PC-3 (cell line): Measurements from ENCODE around the gene TRIM66. TPM values are rescaled to one million over a fixed set of nuclear protein-coding genes. Genes with fewer than 3 reads are reported as not detected.

ENCODE experiments used
- ATAC-seq: fragments of 200-7000 bp; cut with Tn5 transposase; 2 replicates; pipeline ENCODE4 v1.9.1; 2020; ENCODE audit warnings: mild to moderate bottlenecking, moderate library complexity
- BruUV-seq: library from RNA; stranded (reverse); fragments of 400-500 nt; replicated peaks from 2 replicates; lab custom pipeline; 2021; lab: Mats Ljungman, UMichigan
- CTCF ChIA-PET: fragments of 300-600 bp; sonication (Branson Sonifier 250); formaldehyde crosslinking; loops from one replicate; lab custom pipeline; 2022; ENCODE audit warnings: antibody characterized with exemption; lab: Charles Lee
- POLR2A ChIA-PET: fragments of 300-600 bp; sonication (Branson Sonifier 250); formaldehyde crosslinking; loops from one replicate; lab custom pipeline; 2022; ENCODE audit warnings: antibody characterized with exemption; ENCODE audit not compliant: unreplicated experiment; lab: Charles Lee
- DNase-seq: peaks from one replicate; pipeline ENCODE4 v3.0.0-alpha.2; 2015
- H2AFZ ChIP-seq: fragments of 300-600 bp; sonication (generic); 2 replicates; pipeline ENCODE4 v1.6.0; 2016; ENCODE audit warnings: antibody characterized with exemption, low read length
- H3F3A ChIP-seq: fragments of 300-600 bp; sonication (generic); one replicate; pipeline ENCODE4 v1.6.0; 2017; ENCODE audit warnings: antibody characterized with exemption, low read length, control low read depth, mild to moderate bottlenecking; ENCODE audit not compliant: unreplicated experiment
- H3K27ac ChIP-seq: fragments of 300-600 bp; sonication (generic); 2 replicates; pipeline ENCODE4 v1.5.1; 2016; ENCODE audit warnings: mild to moderate bottlenecking, low read length
- H3K27me3 ChIP-seq: fragments of 300-600 bp; sonication (generic); 2 replicates; pipeline ENCODE4 v1.6.1; 2016; ENCODE audit warnings: low read length, mixed read lengths
- H3K36me3 ChIP-seq: fragments of 300-600 bp; sonication (generic); 2 replicates; pipeline ENCODE4 v1.6.1; 2016; ENCODE audit warnings: low read depth, mixed run types, low read length, mixed read lengths
- H3K4me1 ChIP-seq: fragments of 300-600 bp; sonication (generic); 2 replicates; pipeline ENCODE4 v1.5.1; 2016; ENCODE audit warnings: low read length; ENCODE audit not compliant: insufficient read depth
- H3K4me2 ChIP-seq: fragments of 300-600 bp; sonication (generic); 2 replicates; pipeline ENCODE4 v1.6.0; 2016; ENCODE audit warnings: low read length
- H3K4me3 ChIP-seq: fragments of 300-600 bp; sonication (generic); 2 replicates; pipeline ENCODE4 v1.5.1; 2016; ENCODE audit warnings: mild to moderate bottlenecking, low read length, mixed read lengths
- H3K79me2 ChIP-seq: fragments of 300-600 bp; sonication (generic); 2 replicates; pipeline ENCODE4 v1.6.1; 2017; ENCODE audit warnings: low read length, mixed read lengths
- H3K9ac ChIP-seq: fragments of 300-600 bp; sonication (generic); 2 replicates; pipeline ENCODE4 v1.6.0; 2016; ENCODE audit warnings: mild to moderate bottlenecking, low read length
- H3K9me2 ChIP-seq: fragments of 300-600 bp; sonication (generic); replicated peaks from 2 replicates; pipeline ENCODE4 v1.6.1; 2016; ENCODE audit warnings: mixed run types, low read length, mixed read lengths
- H3K9me3 ChIP-seq: fragments of 300-600 bp; sonication (generic); 2 replicates; pipeline ENCODE4 v1.6.1; 2016; ENCODE audit warnings: low read length, mixed read lengths
- H4K20me1 ChIP-seq: fragments of 300-600 bp; sonication (generic); 2 replicates; pipeline ENCODE4 v1.6.1; 2016; ENCODE audit warnings: low read length, mixed read lengths
- EZH2 ChIP-seq: fragments of 300-600 bp; sonication (generic); IDR thresholded peaks from one replicate; pipeline ENCODE4 v1.6.1; 2017; ENCODE audit warnings: antibody characterized with exemption, mild to moderate bottlenecking, low read length; ENCODE audit not compliant: unreplicated experiment
- EZH2phosphoT487 ChIP-seq: fragments of 300-600 bp; sonication (generic); IDR thresholded peaks from 2 replicates; pipeline ENCODE4 v1.6.1; 2018; ENCODE audit warnings: mild to moderate bottlenecking, antibody characterized with exemption, low read length, borderline replicate concordance
- intact Hi-C: fragments of 100-400 bp; cut with micrococcal nuclease; formaldehyde crosslinking; loops from 2 replicates; pipeline ENCODE4 v1.9.0; 2023
- total RNA-seq: library from RNA; depleted of rRNA; stranded (reverse); fragments of >200 nt; gene quantifications from 2 replicates; pipeline ENCODE4 v1.2.3, GENCODE V29; 2014
- TF ChIP-seq, protein P1 (sequence below): fragments of 300-600 bp; sonication (generic); conservative IDR thresholded peaks from 2 replicates; pipeline ENCODE4 v1.5.1; 2017; ENCODE audit warnings: antibody characterized with exemption, low read depth, mild to moderate bottlenecking, low read length

Gene TRIM66
- total RNA-seq, 1 experiment from 2014 or later = 5.5 TPM

GRCh38 chr11:8586184-8586583 is 96.3 kb downstream of the TRIM66 start:
- no peak for DNase-seq
- Histone ChIP-seq H3K9me2 (no peaks in the 10 kb centered on the region), H2AFZ (no peak overlapping the region), H3K9ac (no peak overlapping the region), H3K4me3 (no peak overlapping the region), H3K9me3 (no peaks in the 10 kb centered on the region), H3F3A (no peaks in the 10 kb centered on the region), H3K36me3 (no peaks in the 10 kb centered on the region), H4K20me1 (no peaks in the 10 kb centered on the region), H3K27me3 (no peaks in the 10 kb centered on the region), H3K79me2 (no peaks in the 10 kb centered on the region), H3K4me1 (no peaks in the 10 kb centered on the region), H3K27ac (no peak overlapping the region), H3K4me2 (no peak overlapping the region)
- POLR2A ChIA-PET = no interaction called here
- intact Hi-C loops = no loop called here
- BruUV-seq = no TSS peak
- TF ChIP-seq EZH2 (no peak), EZH2phosphoT487 (no peak)
- TF ChIP-seq, protein P1, sequence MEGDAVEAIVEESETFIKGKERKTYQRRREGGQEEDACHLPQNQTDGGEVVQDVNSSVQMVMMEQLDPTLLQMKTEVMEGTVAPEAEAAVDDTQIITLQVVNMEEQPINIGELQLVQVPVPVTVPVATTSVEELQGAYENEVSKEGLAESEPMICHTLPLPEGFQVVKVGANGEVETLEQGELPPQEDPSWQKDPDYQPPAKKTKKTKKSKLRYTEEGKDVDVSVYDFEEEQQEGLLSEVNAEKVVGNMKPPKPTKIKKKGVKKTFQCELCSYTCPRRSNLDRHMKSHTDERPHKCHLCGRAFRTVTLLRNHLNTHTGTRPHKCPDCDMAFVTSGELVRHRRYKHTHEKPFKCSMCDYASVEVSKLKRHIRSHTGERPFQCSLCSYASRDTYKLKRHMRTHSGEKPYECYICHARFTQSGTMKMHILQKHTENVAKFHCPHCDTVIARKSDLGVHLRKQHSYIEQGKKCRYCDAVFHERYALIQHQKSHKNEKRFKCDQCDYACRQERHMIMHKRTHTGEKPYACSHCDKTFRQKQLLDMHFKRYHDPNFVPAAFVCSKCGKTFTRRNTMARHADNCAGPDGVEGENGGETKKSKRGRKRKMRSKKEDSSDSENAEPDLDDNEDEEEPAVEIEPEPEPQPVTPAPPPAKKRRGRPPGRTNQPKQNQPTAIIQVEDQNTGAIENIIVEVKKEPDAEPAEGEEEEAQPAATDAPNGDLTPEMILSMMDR = no peak
- CTCF ChIA-PET = no interaction called here
- ATAC-seq = no peak

GRCh38 chr11:8584511-8584910 is 98.0 kb downstream of the TRIM66 start:
- Histone ChIP-seq H3K4me3 (no peak overlapping the region), H3K9me3 (no peaks in the 10 kb centered on the region), H3K9ac (no peak overlapping the region), H3K4me2 (no peak overlapping the region), H3K4me1 (no peaks in the 10 kb centered on the region), H3K27me3 (no peaks in the 10 kb centered on the region), H3K9me2 (no peaks in the 10 kb centered on the region), H3F3A (no peaks in the 10 kb centered on the region), H3K36me3 (no peaks in the 10 kb centered on the region), H2AFZ (no peak overlapping the region), H4K20me1 (no peaks in the 10 kb centered on the region), H3K27ac (no peak overlapping the region), H3K79me2 (no peaks in the 10 kb centered on the region)
- ATAC-seq (no peak), DNase-seq (no peak)
- intact Hi-C loops = no loop called here
- no TSS peak for BruUV-seq
- ChIA-PET CTCF (interaction anchor here (0.6 kb wide), 1 partner anchor 338 kb away, joined by 5 read pairs; no protein-coding TSS in a partner anchor), POLR2A (interaction anchor here (0.6 kb wide), 1 partner anchor 273 kb away, joined by 12 read pairs; no protein-coding TSS in a partner anchor)
- TF ChIP-seq, protein P1 = no peak
- TF ChIP-seq EZH2 = no peak
- no peak for TF ChIP-seq EZH2phosphoT487

- TF ChIP-seq, protein P1 = no peak
- TF ChIP-seq EZH2 = no peak
- TF ChIP-seq EZH2phosphoT487 = no peak
- no peak overlapping the region for H2AFZ ChIP-seq
- H4K20me1 ChIP-seq = no peaks in the 10 kb centered on the region
- no peak overlapping the region for H3K9ac ChIP-seq
- no TSS peak for BruUV-seq
- POLR2A ChIA-PET = interaction anchor here (0.6 kb wide), 1 partner anchor 272 kb away, joined by 12 read pairs; no protein-coding TSS in a partner anchor
- ATAC-seq (no peak), DNase-seq (no peak)
- H3K9me2 ChIP-seq = no peaks in the 10 kb centered on the region
- H3K4me2 ChIP-seq = no peak overlapping the region
- no peaks in the 10 kb centered on the region for H3F3A ChIP-seq
- intact Hi-C loops = no loop called here
- H3K27me3 ChIP-seq = no peaks in the 10 kb centered on the region
- no peaks in the 10 kb centered on the region for H3K9me3 ChIP-seq
- H3K4me3 ChIP-seq = no peak overlapping the region
- H3K36me3 ChIP-seq = no peaks in the 10 kb centered on the region
- H3K4me1 ChIP-seq = no peaks in the 10 kb centered on the region
- CTCF ChIA-PET = interaction anchor here (0.6 kb wide), 1 partner anchor 337 kb away, joined by 5 read pairs; no protein-coding TSS in a partner anchor
- no peaks in the 10 kb centered on the region for H3K79me2 ChIP-seq
- no peak overlapping the region for H3K27ac ChIP-seq
Measured at GRCh38 chr11:8584082-8584481, 98.4 kb downstream of the TRIM66 start.
